Erythroblast (primary cell): ENCODE results near the gene IL16.

Experiments used
- DNase-seq, 2 experiments: peaks; one replicate each; lab custom pipeline; 2025; lab: John Stamatoyannopoulos, UW
- GATA1 ChIP-seq: IDR thresholded peaks from 2 replicates; pipeline ENCODE4 v1.6.1; 2011; ENCODE audit warnings: low read depth, mild to moderate bottlenecking, control low read depth, low read length, moderate library complexity
- POLR2A ChIP-seq: IDR thresholded peaks from 2 replicates; pipeline ENCODE4 v1.6.1; 2011; ENCODE audit warnings: mild to moderate bottlenecking, low read length

Gene IL16

DNA sequence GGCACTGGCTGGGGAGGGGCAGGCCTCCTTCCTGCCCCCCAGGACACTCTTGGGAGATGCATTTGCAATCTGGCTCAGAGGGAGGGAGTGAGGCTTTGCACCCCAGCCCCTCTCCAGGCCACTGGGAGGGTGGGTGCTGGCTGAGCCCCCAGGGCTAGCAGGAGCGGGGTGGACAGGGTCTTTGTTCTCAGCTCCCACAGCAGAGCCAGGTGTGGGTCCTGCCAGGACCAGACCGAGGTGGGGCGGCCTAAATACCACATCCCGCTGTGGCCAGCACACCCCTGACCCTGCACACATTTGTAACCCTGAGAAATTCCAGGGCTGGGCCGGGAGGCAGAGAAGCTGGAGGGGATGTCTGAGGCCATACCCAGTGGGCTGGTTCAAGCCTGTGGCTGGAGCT, 86.2 kb downstream of the IL16 start:
- TF ChIP-seq POLR2A (no peak), GATA1 (no peak)
- DNase-seq = no peak

GRCh38 chr15:81284256-81285031, 87.8 kb downstream of the IL16 start:
- DNase-seq = no peak
- TF ChIP-seq GATA1 = no peak
- no peak for TF ChIP-seq POLR2A

DNA sequence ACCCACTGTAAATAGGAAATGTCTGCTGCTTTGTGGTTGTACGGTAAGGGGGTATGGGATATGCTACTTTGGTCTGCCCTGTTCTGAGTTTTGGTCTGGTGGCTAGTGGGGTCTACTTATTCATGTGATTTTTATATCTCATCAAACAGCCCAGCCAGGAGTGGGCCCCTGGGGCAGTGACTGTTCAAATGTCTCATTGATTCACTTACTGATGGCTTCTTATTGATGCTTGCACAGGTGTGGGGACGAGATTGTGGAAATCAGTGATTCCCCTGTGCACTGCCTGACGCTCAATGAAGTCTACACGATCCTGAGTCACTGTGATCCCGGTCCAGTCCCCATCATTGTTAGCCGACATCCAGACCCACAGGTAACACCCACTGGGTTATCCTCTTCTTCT, 88.8 kb downstream of the IL16 start:
- TF ChIP-seq POLR2A (no peak), GATA1 (no peak)
- DNase-seq = no peak

DNA sequence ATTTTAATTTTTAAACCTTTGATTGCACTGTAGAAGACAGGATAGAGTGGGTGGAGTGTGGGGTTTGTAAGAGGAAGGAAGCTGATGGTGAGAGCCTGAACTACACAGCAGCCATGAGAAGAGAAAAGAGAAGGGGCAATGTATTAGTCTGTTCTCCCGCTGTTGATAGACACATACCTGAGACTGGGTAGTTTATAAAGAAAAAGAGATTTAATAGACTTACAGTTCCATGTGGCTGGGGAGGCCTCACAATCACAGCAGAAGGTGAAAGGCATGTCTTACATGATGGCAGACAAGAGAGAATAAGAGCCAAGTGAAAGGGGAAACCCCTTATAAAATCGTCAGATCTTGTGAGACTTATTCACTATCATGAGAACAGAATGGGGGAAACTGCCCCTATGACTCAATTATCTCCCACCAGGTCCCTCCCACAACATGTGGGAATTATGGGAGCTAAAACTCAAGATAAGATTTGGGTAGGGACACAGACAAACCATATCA, 90.0 kb downstream of the IL16 start:
- TF ChIP-seq POLR2A (no peak), GATA1 (no peak)
- no peak for DNase-seq

- no peak for TF ChIP-seq GATA1
- TF ChIP-seq POLR2A = no peak
- no peak for DNase-seq
Observed at GRCh38 chr15:81288040-81288439, 91.4 kb downstream of the IL16 start.

- TF ChIP-seq GATA1 = no peak
- TF ChIP-seq POLR2A = no peak
Observed at GRCh38 chr15:81288616-81289015, 91.9 kb downstream of the IL16 start.

GRCh38 chr15:81289910-81290309, 93.2 kb downstream of the IL16 start:
- no peak for DNase-seq
- TF ChIP-seq GATA1 (no peak), POLR2A (no peak)

More at GRCh38 chr15:81288616-81289015, 91.9 kb downstream of the IL16 start:
- DNase-seq = no peak

GRCh38 chr15:81291916-81292522, 95.3 kb downstream of the IL16 start:
- no peak for DNase-seq
- TF ChIP-seq GATA1 (no peak), POLR2A (no peak)

- no peak for DNase-seq
Observed at GRCh38 chr15:81292523-81293001, 95.9 kb downstream of the IL16 start.

DNA sequence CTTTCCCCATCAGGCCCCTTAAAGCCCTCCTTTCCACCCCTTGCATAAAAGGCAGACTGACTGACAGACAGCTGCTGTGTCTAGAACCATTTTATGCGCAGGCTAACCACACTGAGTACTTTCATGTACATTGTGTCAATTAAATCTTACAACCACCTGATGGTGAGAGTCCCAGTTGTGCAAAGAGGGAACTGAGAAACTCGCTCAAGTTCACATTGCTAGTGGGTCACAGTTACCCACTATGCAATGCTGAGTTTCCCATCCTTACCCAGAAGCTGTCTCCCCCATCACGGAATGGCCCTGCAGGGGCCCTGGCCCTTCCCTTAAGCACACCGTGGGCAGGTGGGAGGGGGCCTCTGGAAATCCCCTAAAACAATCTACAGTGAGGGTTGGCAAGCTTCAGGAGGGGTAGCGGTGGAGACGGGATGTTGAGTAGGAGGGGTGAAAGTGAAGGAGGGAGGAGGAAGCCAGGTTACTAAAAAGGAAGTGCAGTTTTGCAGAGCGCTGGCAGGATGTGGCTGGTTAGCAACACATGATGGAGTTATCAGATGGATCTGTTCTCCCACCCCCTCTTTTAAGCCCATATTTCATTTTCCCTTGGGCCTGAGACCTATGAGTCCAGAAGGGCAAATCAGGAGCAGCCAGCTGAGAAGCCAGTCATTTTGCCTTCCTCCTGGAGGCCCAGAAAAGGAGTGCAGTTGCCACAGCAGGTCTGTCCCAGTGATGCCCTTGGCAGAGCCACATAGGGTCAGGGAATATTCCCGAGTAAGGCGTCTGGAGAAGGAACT, 97.2 kb downstream of the IL16 start:
- no peak for DNase-seq
- TF ChIP-seq POLR2A (no peak), GATA1 (no peak)

More at GRCh38 chr15:81292523-81293001, 95.9 kb downstream of the IL16 start:
- TF ChIP-seq POLR2A = no peak
- TF ChIP-seq GATA1 = no peak

- TF ChIP-seq GATA1 (no peak), POLR2A (no peak)
- no peak for DNase-seq
Observed at GRCh38 chr15:81294516-81294880, 97.8 kb downstream of the IL16 start.

GRCh38 chr15:81295486-81296121, 98.9 kb downstream of the IL16 start:
- TF ChIP-seq GATA1 = no peak
- no peak for TF ChIP-seq POLR2A
- no peak for DNase-seq

DNA sequence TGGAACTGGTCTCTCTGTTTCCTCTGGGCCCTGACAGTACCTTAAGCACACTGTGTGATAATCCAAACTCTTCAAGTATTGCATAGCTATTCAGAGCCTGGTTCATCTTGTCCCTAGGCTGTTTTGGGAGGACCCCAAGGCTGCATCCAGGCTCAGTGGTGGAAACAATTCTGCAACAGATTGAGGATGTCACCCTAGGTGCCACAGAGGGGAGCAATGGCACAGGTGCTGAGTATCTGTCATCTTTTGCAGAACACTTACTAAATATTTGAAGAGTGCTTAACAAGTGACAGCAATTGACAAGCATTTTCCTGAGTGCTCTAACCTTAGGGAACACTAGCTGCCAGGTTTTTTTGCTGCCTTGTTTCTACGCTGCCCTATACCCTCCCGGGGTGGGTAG, 99.5 kb downstream of the IL16 start:
- DNase-seq = no peak
- TF ChIP-seq POLR2A (no peak), GATA1 (no peak)
